Activated CD4-positive, alpha-beta T cell treated with anti-CD3 and anti-CD28 coated beads, Interleukin-2, amount 50 U/mL, for 48 hours (primary cell): Measurements from ENCODE around the gene AHCYL2.
"Not testable (repeated sequence)": the region's sequence is repeated elsewhere in the genome, so short reads cannot be mapped to it uniquely, and the experiment has no call there.

ENCODE experiments used
- DNase-seq, 2 experiments: peaks; one replicate each; pipeline ENCODE4 v3.0.0-alpha.2; 2020

The AHCYL2 gene

DNA sequence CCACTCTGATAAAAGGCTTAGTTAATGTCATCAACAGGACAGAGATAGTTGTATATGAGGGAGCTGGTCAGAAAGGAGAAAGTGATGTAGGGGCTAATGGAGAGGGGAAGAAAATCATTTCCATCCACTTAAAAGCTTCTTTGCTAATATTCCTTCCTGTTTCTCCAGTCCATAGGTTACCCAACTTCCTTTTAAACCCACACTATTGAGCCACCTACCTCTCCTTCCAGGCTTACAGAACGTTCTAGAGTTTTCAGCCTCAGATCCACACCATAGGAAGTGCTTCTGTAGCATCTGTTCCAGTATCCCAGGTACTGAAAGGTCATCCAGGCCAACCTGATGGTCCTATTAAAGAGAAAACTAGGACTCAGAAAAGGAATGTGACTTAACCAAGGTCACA, 237.6 kb downstream of the AHCYL2 start:
- no peak for DNase-seq

- no peak for DNase-seq
Measured at GRCh38 chr7:129464194-129464593, 239.4 kb downstream of the AHCYL2 start.

DNA sequence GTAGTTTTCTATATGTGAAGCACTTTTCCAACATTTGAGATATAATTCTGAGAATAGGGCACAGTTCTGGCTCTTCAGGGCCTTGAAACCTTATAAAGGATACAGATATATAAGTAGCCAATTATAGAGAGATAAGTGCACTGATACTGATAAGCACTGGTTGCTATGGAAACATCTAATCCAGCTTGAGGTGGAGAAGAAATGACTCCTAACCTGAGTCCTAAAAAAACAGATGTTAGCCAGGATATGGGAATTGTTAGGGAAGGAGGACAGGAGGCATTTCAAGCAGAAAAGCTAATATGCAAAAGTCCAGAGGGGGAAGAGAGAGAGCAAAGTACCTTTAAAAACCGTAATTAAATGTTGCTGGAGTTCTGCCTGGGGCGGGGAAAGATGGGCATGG, 240.2 kb downstream of the AHCYL2 start:
- no peak for DNase-seq

GRCh38 chr7:129466796-129467195, 242.0 kb downstream of the AHCYL2 start:
- no peak for DNase-seq

- no peak for DNase-seq
Measured at GRCh38 chr7:129468087-129468486, 243.3 kb downstream of the AHCYL2 start.

GRCh38 chr7:129468547-129468946, 243.7 kb downstream of the AHCYL2 start:
- no peak for DNase-seq

DNA sequence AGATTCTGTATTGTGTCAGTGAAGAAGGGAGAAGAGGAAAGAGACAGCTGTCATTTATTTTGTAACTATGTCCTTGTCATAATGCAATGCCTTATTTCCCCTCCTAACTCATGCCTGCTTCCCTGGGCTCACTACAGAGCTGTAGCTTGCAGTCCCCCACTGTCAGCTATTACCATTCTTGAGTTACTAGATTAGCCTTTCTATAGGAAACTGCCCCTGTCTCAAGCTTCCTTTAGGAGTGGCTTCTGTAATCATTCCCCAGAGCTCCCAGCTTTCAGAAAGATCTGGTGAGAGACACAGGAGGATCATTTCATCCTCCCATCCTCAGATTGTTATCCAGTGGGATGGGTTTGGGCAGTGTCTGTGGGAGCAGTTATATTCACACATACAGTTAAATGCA, 245.1 kb downstream of the AHCYL2 start:
- no peak for DNase-seq

DNA sequence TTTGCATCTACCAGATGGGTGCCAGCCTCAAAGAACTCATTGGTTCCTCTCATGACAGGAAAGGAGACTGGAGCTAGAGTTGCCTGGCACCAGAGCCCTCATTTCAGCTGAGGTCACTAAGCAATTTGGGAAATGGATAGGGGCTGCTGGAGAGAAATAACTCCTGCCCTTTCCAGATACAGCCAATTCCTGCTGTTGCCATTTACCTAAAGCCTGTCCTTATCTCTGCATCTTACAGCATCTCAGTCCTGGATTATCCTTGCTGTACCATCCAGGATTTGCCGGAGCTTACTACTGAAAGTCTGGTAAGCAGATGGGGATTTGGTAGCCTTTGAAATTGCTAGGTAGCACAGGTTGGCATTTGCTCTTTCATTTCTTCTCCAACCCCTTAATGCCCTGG, 245.6 kb downstream of the AHCYL2 start:
- DNase-seq, result no peak

DNA sequence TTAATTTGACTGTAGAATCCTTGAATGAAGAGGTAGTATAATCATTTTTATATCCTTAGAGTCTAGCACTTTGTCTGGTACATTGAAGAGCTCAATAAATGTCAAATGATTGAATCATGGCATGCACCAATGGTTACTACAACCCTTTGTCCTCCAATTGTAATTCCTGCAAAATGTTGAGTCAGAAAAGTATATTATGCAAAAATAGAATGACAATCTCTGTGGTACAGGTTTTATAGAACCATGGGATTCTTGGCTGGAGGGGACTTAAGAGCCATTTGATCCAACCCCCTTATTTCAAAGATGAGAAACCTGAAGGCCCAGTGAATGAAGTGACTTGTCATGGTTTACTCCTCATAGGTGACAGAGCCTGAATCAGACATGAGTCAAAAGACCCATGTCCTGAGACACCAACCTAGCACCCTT, 246.6 kb downstream of the AHCYL2 start:
- no peak for DNase-seq

- DNase-seq, result not testable (repeated sequence)
Measured at GRCh38 chr7:129475931-129476330, 251.1 kb downstream of the AHCYL2 start.

DNA sequence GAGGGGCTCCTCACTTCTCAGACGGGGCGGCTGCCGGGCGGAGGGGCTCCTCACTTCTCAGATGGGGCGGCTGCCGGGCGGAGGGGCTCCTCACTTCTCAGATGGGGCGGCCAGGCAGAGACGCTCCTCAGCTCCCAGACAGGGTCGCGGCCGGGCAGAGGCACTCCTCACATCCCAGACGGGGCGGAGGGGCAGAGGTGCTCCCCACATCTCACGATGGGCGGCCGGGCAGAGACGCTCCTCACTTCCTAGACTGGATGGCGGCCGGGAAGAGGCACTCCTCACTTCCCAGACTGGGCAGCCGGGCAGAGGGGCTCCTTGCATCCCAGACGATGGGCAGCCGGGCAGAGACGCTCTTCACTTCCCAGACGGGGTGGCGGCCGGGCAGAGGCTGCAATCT, 251.6 kb downstream of the AHCYL2 start:
- not testable (repeated sequence) for DNase-seq
